ENCODE measurements around the gene PTPN12.

Gene PTPN12

GRCh38 chr7:77575187-77575586 is 38.1 kb downstream of the PTPN12 start:
- no peak for DNase-seq (ENCODE audit: extremely low read depth, low read depth)
- H3K4me3 ChIP-seq (replicated peaks; ENCODE audit: low read depth, low read length): no peak overlapping the region
- TF ChIP-seq, protein P1, sequence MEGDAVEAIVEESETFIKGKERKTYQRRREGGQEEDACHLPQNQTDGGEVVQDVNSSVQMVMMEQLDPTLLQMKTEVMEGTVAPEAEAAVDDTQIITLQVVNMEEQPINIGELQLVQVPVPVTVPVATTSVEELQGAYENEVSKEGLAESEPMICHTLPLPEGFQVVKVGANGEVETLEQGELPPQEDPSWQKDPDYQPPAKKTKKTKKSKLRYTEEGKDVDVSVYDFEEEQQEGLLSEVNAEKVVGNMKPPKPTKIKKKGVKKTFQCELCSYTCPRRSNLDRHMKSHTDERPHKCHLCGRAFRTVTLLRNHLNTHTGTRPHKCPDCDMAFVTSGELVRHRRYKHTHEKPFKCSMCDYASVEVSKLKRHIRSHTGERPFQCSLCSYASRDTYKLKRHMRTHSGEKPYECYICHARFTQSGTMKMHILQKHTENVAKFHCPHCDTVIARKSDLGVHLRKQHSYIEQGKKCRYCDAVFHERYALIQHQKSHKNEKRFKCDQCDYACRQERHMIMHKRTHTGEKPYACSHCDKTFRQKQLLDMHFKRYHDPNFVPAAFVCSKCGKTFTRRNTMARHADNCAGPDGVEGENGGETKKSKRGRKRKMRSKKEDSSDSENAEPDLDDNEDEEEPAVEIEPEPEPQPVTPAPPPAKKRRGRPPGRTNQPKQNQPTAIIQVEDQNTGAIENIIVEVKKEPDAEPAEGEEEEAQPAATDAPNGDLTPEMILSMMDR (IDR thresholded peaks at IDR 0.05; ENCODE audit: low read depth, low read length, missing control alignments): no peak

GRCh38 chr7:77576856-77577255 is 39.8 kb downstream of the PTPN12 start:
- H3K4me3 ChIP-seq (replicated peaks; ENCODE audit: low read depth, low read length): no peak overlapping the region
- TF ChIP-seq, protein P1 (IDR thresholded peaks at IDR 0.05; ENCODE audit: low read depth, low read length, missing control alignments): no peak
- DNase-seq (ENCODE audit: extremely low read depth, low read depth): no peak

GRCh38 chr7:77579797-77580196 is 42.7 kb downstream of the PTPN12 start:
- no peak overlapping the region for H3K4me3 ChIP-seq (replicated peaks; ENCODE audit: low read depth, low read length)
- TF ChIP-seq, protein P1 (IDR thresholded peaks at IDR 0.05; ENCODE audit: low read depth, low read length, missing control alignments): no peak
- no peak for DNase-seq (ENCODE audit: extremely low read depth, low read depth)

DNA sequence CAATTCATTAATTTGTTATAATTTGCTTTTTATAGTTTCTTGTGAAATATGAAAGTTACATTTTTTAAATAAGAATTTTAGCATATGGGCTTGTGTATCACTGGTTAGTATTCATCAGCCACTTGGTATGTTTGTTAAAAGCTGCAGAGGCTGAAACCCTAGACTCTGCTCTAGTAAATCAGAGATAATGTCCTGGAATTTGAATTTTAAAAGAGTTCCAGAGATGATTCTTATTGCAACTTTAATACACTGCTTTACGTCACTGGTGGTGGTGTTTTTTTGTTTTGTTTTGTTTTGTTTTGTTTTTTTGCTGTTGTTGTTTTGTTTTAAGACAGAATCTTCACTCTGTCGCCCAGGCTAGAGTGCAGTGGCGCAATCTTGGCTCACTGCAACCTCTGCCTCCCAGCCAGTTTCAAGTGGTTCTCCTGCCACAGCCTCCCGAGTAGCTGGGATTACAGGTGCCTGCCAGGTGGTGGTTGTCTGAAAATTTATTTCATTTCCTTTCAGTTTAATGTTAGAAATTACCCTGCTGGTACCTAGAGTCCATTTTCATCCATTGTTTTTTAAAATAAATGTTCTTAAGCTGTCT is 43.8 kb downstream of the PTPN12 start:
- TF ChIP-seq, protein P1 (IDR thresholded peaks at IDR 0.05; ENCODE audit: low read depth, low read length, missing control alignments): no peak
- H3K4me3 ChIP-seq (replicated peaks; ENCODE audit: low read depth, low read length): no peak overlapping the region
- no peak for DNase-seq (ENCODE audit: extremely low read depth, low read depth)

DNA sequence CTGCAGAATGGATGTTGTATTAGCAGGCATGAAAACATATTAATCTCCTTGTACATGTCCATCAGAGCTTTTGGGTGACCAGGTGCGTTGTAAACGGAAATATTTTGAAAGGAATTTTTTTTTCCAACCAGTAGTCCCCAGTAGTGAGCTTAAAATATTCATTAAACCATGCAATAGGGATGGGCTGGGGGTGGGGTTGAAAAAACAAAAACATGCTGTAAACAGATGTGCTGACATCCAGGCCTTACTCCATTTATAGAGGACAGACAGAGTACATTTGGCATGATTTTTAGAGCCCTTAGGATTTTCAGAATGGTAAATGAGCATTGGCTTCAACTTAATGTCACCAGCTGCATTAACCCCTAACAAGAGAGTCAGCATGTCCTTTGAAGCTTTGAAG is 50.2 kb downstream of the PTPN12 start:
- H3K4me3 ChIP-seq (replicated peaks; ENCODE audit: low read depth, low read length): no peak overlapping the region
- DNase-seq (ENCODE audit: extremely low read depth, low read depth): peak; percentile 64
- TF ChIP-seq, protein P1 (IDR thresholded peaks at IDR 0.05; ENCODE audit: low read depth, low read length, missing control alignments): no peak

- DNase-seq (ENCODE audit: extremely low read depth, low read depth): no peak
- H3K4me3 ChIP-seq (replicated peaks; ENCODE audit: low read depth, low read length): no peak overlapping the region
- TF ChIP-seq, protein P1 (IDR thresholded peaks at IDR 0.05; ENCODE audit: low read depth, low read length, missing control alignments): no peak
Observed at GRCh38 chr7:77600952-77601351, 63.9 kb downstream of the PTPN12 start.

DNA sequence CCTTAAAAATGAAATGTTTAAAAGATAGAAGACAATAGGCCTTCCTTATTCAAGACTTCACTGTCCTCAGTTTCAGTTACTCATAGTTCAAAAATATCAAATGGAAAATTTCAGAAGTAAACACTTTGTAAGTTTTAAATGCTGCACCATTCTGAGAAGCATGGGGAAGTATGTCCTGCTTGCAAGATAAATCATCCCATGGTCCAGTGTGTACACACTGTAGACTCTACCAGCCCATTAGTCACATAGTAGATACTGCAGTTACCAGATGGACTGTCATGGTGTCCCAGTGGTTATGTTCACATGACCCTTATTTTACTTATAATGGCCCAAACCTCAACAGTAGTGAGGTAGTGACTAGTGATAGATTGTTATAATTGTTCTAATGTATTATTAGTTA is 69.5 kb downstream of the PTPN12 start:
- DNase-seq (ENCODE audit: extremely low read depth, low read depth): no peak
- H3K4me3 ChIP-seq (replicated peaks; ENCODE audit: low read depth, low read length): no peak overlapping the region
- TF ChIP-seq, protein P1 (IDR thresholded peaks at IDR 0.05; ENCODE audit: low read depth, low read length, missing control alignments): no peak
